CD4-positive, alpha-beta T cell treated with Interleukin-17A for 1 hour (primary cell): ENCODE data around the gene SV2B.

Experiments used
- DNase-seq: peaks from one replicate; pipeline ENCODE4 v3.0.0-alpha.2; 2020

SV2B gene

GRCh38 chr15:91108421-91108820 lies 8.4 kb downstream of the SV2B start:
- DNase-seq, result no peak

GRCh38 chr15:91109885-91110284 lies 9.8 kb downstream of the SV2B start:
- no peak for DNase-seq

- no peak for DNase-seq
These were observed 10.3 kb downstream of the SV2B start for GRCh38 chr15:91110407-91110806.

GRCh38 chr15:91113030-91113429 lies 13.0 kb downstream of the SV2B start:
- DNase-seq, result no peak

- DNase-seq, result no peak
These were observed 14.2 kb downstream of the SV2B start for GRCh38 chr15:91114301-91114700.

- DNase-seq, result no peak
These were observed 16.3 kb downstream of the SV2B start for GRCh38 chr15:91116113-91117067.

GRCh38 chr15:91117375-91117774 lies 17.3 kb downstream of the SV2B start:
- no peak for DNase-seq

- no peak for DNase-seq
These were observed 18.9 kb downstream of the SV2B start for GRCh38 chr15:91118817-91119590.

- DNase-seq, result no peak
These were observed 22.2 kb downstream of the SV2B start for GRCh38 chr15:91122296-91122695.

- no peak for DNase-seq
These were observed 24.1 kb downstream of the SV2B start for GRCh38 chr15:91124132-91124531.

GRCh38 chr15:91125162-91125561 lies 25.1 kb downstream of the SV2B start:
- DNase-seq, result no peak

GRCh38 chr15:91126080-91126479 lies 26.0 kb downstream of the SV2B start:
- no peak for DNase-seq

GRCh38 chr15:91127236-91127955 lies 27.3 kb downstream of the SV2B start:
- no peak for DNase-seq

GRCh38 chr15:91128016-91128415 lies 28.0 kb downstream of the SV2B start:
- DNase-seq, result no peak

- DNase-seq, result no peak
These were observed 29.4 kb downstream of the SV2B start for GRCh38 chr15:91129436-91129835.

GRCh38 chr15:91132079-91132478 lies 32.0 kb downstream of the SV2B start:
- DNase-seq, result no peak

GRCh38 chr15:91133511-91133910 lies 33.5 kb downstream of the SV2B start:
- no peak for DNase-seq

GRCh38 chr15:91135201-91136130 lies 35.4 kb downstream of the SV2B start:
- DNase-seq, result no peak

- no peak for DNase-seq
These were observed 36.4 kb downstream of the SV2B start for GRCh38 chr15:91136386-91136923.

- no peak for DNase-seq
These were observed 40.5 kb downstream of the SV2B start for GRCh38 chr15:91140601-91141000.

GRCh38 chr15:91141097-91141496 lies 41.0 kb downstream of the SV2B start:
- no peak for DNase-seq
